Natural killer cell (primary cell): ENCODE results near the gene NIF3L1. TPM values are rescaled to one million over a fixed set of nuclear protein-coding genes. Genes with fewer than 3 reads are reported as not detected.

Source experiments
- ATAC-seq, 3 donors: fragments of 150-1000 bp in 2 of 3; fragments of 200-7000 bp in 1 of 3; cut with Tn5 transposase; 1 replicate in 1 of 3; 2 replicates in 2 of 3; pipeline ENCODE4 v1.10.0; 2021; ENCODE audit warnings: mild to moderate bottlenecking in 2 of 3, moderate library complexity in 2 of 3
- DNase-seq, 2 donors: peaks; one replicate each; pipeline versions ENCODE4 v3.0.0 to v3.0.0-alpha.2; 2013 to 2021; ENCODE audit warnings: mixed read lengths in 1 of 2
- H3K27ac ChIP-seq: one replicate; pipeline ENCODE4 v1.5.1; 2013; ENCODE audit warnings: mild to moderate bottlenecking, low read length
- H3K27me3 ChIP-seq: one replicate; pipeline ENCODE4 v1.6.1; 2013; ENCODE audit warnings: low read length; ENCODE audit not compliant: control insufficient read depth, insufficient read depth
- H3K36me3 ChIP-seq: one replicate; pipeline ENCODE4 v1.6.1; 2013; ENCODE audit warnings: low read length; ENCODE audit not compliant: control insufficient read depth, insufficient read depth
- H3K4me1 ChIP-seq: one replicate; pipeline ENCODE4 v1.6.1; 2013; ENCODE audit warnings: low read length; ENCODE audit not compliant: control insufficient read depth, insufficient read depth
- H3K4me3 ChIP-seq: one replicate; pipeline ENCODE4 v1.5.1; 2013; ENCODE audit warnings: low read length
- H3K9me3 ChIP-seq: one replicate; pipeline ENCODE4 v1.6.1; 2013; ENCODE audit warnings: low read length; ENCODE audit not compliant: control insufficient read depth, insufficient read depth
- H3K27ac Mint-ChIP-seq, 2 donors: one replicate each; pipeline ENCODE4 v1.8.0; 2022; ENCODE audit warnings: mild to moderate bottlenecking in 2 of 2, mixed read lengths in 2 of 2, moderate library complexity in 1 of 2
- H3K27me3 Mint-ChIP-seq, 2 donors: one replicate each; pipeline ENCODE4 v1.8.0; 2022; ENCODE audit warnings: low read depth in 2 of 2, mixed read lengths in 2 of 2
- H3K36me3 Mint-ChIP-seq: one replicate; pipeline ENCODE4 v1.8.0; 2022; ENCODE audit warnings: mixed read lengths
- H3K4me1 Mint-ChIP-seq, 2 donors: one replicate each; pipeline ENCODE4 v1.8.0; 2022; ENCODE audit warnings: mixed read lengths in 2 of 2
- H3K4me3 Mint-ChIP-seq: one replicate; pipeline ENCODE4 v1.8.0; 2022; ENCODE audit warnings: mild to moderate bottlenecking, moderate library complexity, mixed read lengths
- H3K9me3 Mint-ChIP-seq, 2 donors: one replicate each; pipeline ENCODE4 v1.8.0; 2022; ENCODE audit warnings: mixed read lengths in 2 of 2
- WGBS: methylation state at CpG from one replicate; pipeline ENCODE4 v1.1.7; 2013; ENCODE audit warnings: missing lambda C conversion rate; ENCODE audit not compliant: insufficient coverage; 5-methylcytosine and 5-hydroxymethylcytosine counted together
- intact Hi-C: fragments of 100-400 bp; cut with micrococcal nuclease; formaldehyde crosslinking; loops from one replicate; pipeline ENCODE4 v1.14.2; 2022
- total RNA-seq, 4 donors: library from RNA; stranded (reverse); fragments of 120-200 nt in 1 of 4; gene quantifications; one replicate each; pipeline versions ENCODE4 v1.2.3 to v1.2.4, GENCODE V29; 2013 to 2022
- TF ChIP-seq, protein P1 (sequence below): fragments of 200-600 bp; IDR thresholded peaks from one replicate; pipeline ENCODE4 v1.8.0; 2022; ENCODE audit warnings: antibody characterized with exemption

Gene NIF3L1
- total RNA-seq, 3 donors from 2014 or later (not counting 1 experiment from before 2014, with no cell fraction given): 8.8 to 13.3 (median 9.6) TPM

DNA sequence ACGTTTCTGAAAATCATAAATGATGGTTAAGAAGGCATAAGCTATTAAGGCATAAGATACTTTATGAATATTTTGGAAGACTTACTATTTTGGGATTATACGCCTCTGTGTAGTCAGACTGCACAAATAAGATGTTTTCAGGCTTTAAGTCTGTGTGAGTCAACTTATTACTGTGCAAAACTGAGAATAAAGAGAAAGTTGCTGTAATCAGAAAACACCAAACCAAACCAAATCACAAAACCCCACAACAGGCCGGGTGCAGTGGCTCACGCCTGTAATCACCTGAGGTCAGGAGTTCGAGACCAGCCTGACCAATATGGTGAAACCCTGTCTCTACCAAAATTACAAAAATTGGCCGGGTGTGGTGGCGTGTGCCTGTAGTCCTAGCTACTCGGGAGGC is 32.4 kb upstream of the NIF3L1 start:
- no peaks in the 10 kb centered on the region for H3K9me3 Mint-ChIP-seq
- peaks cover 97% of the 10 kb centered on the region for H3K36me3 ChIP-seq
- intact Hi-C loops: no loop called here
- WGBS: 79% methylated on average over 8 of the region's 8 CpGs
- peak overlapping the region; percentile 15 for H3K4me3 Mint-ChIP-seq
- H3K36me3 Mint-ChIP-seq: peaks cover 63% of the 10 kb centered on the region
- no peaks in the 10 kb centered on the region for H3K27me3 ChIP-seq
- H3K4me1 Mint-ChIP-seq: peaks cover 55 to 58% of the 10 kb centered on the region in 2 donors
- TF ChIP-seq, protein P1, sequence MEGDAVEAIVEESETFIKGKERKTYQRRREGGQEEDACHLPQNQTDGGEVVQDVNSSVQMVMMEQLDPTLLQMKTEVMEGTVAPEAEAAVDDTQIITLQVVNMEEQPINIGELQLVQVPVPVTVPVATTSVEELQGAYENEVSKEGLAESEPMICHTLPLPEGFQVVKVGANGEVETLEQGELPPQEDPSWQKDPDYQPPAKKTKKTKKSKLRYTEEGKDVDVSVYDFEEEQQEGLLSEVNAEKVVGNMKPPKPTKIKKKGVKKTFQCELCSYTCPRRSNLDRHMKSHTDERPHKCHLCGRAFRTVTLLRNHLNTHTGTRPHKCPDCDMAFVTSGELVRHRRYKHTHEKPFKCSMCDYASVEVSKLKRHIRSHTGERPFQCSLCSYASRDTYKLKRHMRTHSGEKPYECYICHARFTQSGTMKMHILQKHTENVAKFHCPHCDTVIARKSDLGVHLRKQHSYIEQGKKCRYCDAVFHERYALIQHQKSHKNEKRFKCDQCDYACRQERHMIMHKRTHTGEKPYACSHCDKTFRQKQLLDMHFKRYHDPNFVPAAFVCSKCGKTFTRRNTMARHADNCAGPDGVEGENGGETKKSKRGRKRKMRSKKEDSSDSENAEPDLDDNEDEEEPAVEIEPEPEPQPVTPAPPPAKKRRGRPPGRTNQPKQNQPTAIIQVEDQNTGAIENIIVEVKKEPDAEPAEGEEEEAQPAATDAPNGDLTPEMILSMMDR: no peak
- peaks cover 14% of the 10 kb centered on the region for H3K4me1 ChIP-seq
- H3K27ac Mint-ChIP-seq: peak overlapping the region; percentile 90 to 99
- H3K27ac ChIP-seq: no peak overlapping the region
- H3K9me3 ChIP-seq: no peaks in the 10 kb centered on the region
- H3K4me3 ChIP-seq: no peak overlapping the region
- H3K27me3 Mint-ChIP-seq: no peaks in the 10 kb centered on the region
- ATAC-seq (no peak), DNase-seq (peak in 1 of 2 donors; percentile 8)

DNA sequence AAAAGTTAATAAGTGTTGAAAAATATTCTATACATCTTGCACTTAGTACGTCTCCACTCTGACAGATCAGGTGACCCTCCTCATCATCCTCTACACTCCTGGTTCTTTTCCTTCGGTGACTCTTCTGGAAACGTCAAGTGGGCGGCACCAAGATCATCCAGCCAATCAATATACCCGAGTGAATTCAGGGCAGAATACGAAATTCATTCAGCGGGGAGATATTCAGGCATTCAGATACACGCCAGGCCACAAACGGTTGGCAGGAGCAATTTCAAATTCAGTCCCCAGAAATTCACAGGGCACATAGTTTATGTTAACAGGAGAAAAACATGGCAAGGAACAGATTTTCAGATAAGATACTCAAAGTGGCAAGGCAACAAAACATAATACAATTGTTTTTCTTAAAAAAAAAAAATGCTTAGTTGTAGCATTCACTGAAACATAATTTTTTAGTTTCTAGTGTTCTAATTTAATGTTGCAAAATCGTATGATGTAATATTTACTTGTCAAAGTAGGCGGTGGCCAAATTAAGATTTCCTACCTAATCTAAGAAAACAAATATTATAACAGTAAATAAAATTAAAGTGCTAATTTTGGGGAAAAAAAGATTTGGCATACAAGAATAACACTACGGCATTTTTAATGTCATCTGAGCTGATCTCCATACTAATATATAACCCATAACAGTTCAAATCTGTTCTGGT is 28.9 kb upstream of the NIF3L1 start:
- Mint-ChIP-seq H3K27ac (peak overlapping the region; percentile 90 to 99), H3K4me1 (peaks cover 72 to 73% of the 10 kb centered on the region in 2 donors), H3K27me3 (no peaks in the 10 kb centered on the region)

GRCh38 chr2:200861617-200862155 is 27.5 kb upstream of the NIF3L1 start:
- H3K27me3 Mint-ChIP-seq: no peaks in the 10 kb centered on the region
- 2% methylated on average over 4 of the region's 4 CpGs for WGBS
- H3K36me3 Mint-ChIP-seq: peaks cover 57% of the 10 kb centered on the region
- peaks cover 50% of the 10 kb centered on the region for H3K36me3 ChIP-seq
- peak overlapping the region; percentile 95 for H3K4me3 ChIP-seq
- DNase-seq (peak in 1 of 2 donors; percentile 14), ATAC-seq (no peak)
- intact Hi-C loops: loop anchor here (1.0 to 5.0 kb wide), 3 partner anchors 28 to 401 kb away; partner anchors contain the start of genes CASP8, NIF3L1, PPIL3 and SGO2
- H3K4me3 Mint-ChIP-seq: peak overlapping the region; percentile 93
- H3K27me3 ChIP-seq: no peaks in the 10 kb centered on the region
- H3K27ac ChIP-seq: peak overlapping the region; percentile 99
- H3K27ac Mint-ChIP-seq: peak overlapping the region; percentile 92 to 99
- H3K9me3 ChIP-seq: no peaks in the 10 kb centered on the region
- H3K9me3 Mint-ChIP-seq: no peaks in the 10 kb centered on the region
- peaks cover 69 to 71% of the 10 kb centered on the region in 2 donors for H3K4me1 Mint-ChIP-seq
- TF ChIP-seq, protein P1: no peak
- H3K4me1 ChIP-seq: peaks cover 25% of the 10 kb centered on the region

More for the DNA sequence above, 28.9 kb upstream of the NIF3L1 start:
- peaks cover 63% of the 10 kb centered on the region for H3K36me3 ChIP-seq
- peaks cover 22% of the 10 kb centered on the region for H3K4me1 ChIP-seq
- intact Hi-C loops: loop anchor here (5.0 kb wide), 2 partner anchors 333 to 402 kb away; partner anchors contain the start of genes CASP8 and SGO2
- no peak overlapping the region for H3K4me3 ChIP-seq
- peak overlapping the region; percentile 46 for H3K27ac ChIP-seq
- H3K36me3 Mint-ChIP-seq: peaks cover 61% of the 10 kb centered on the region
- peak overlapping the region; percentile 93 for H3K4me3 Mint-ChIP-seq
- no peaks in the 10 kb centered on the region for H3K27me3 ChIP-seq
- ATAC-seq (no peak), DNase-seq (peak in 1 of 2 donors; percentile 51)
- no peaks in the 10 kb centered on the region for H3K9me3 ChIP-seq
- H3K9me3 Mint-ChIP-seq: no peaks in the 10 kb centered on the region
- WGBS: 39% methylated on average over 9 of the region's 12 CpGs
- TF ChIP-seq, protein P1: no peak
